ENCODE results near the gene H3-3A.
"Not testable (repeated sequence)": the region's sequence is repeated elsewhere in the genome, so short reads cannot be mapped to it uniquely, and the experiment has no call there.

Gene H3-3A

GRCh38 chr1:226076378-226076777 is 13.9 kb downstream of the H3-3A start:
- DNase-seq (ENCODE audit: insufficient read length, low spot score) (no peak), FAIRE-seq (no peak)
- TF ChIP-seq POLR2AphosphoS5 (IDR thresholded peaks at IDR 0.05; ENCODE audit: low read depth, low read length) (no peak), POU2F2 (IDR thresholded peaks at IDR 0.05; ENCODE audit: low read depth, low read length) (no peak), TAF1 (IDR thresholded peaks at IDR 0.05; ENCODE audit: low read depth, low read length) (no peak), PAX5 (IDR thresholded peaks at IDR 0.05; ENCODE audit: insufficient read depth, low read length, severe bottlenecking) (no peak), SPI1 (IDR thresholded peaks at IDR 0.05; ENCODE audit: low read depth, low read length) (no peak), POLR2A (IDR thresholded peaks at IDR 0.05; ENCODE audit: low read depth, low read length) (no peak)

- FAIRE-seq (no peak), DNase-seq (ENCODE audit: insufficient read length, low spot score) (no peak)
- no peak for TF ChIP-seq PAX5 (IDR thresholded peaks at IDR 0.05; ENCODE audit: insufficient read depth, low read length, severe bottlenecking)
- no peak for TF ChIP-seq TAF1 (IDR thresholded peaks at IDR 0.05; ENCODE audit: low read depth, low read length)
- TF ChIP-seq SPI1 (IDR thresholded peaks at IDR 0.05; ENCODE audit: low read depth, low read length): no peak
- no peak for TF ChIP-seq POU2F2 (IDR thresholded peaks at IDR 0.05; ENCODE audit: low read depth, low read length)
- no peak for TF ChIP-seq POLR2AphosphoS5 (IDR thresholded peaks at IDR 0.05; ENCODE audit: low read depth, low read length)
- no peak for TF ChIP-seq POLR2A (IDR thresholded peaks at IDR 0.05; ENCODE audit: low read depth, low read length)
Measured at GRCh38 chr1:226078374-226078773, 15.9 kb downstream of the H3-3A start.

DNA sequence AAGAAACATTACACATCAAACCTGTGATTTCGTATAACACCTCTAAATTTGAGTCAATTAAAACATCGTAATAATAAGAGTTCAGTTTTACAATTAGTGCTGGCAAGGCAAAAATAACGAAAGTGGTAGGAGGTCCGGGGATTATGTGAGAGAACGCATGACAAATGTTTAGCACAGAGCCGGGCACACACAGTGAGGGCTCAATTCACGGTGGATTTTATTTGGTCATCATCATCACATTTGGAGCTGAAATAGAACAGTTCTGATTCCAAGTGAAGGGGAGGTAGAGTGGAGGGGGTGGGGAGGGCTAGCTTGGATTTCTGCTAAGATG is 20.0 kb downstream of the H3-3A start:
- no peak for TF ChIP-seq TAF1 (IDR thresholded peaks at IDR 0.05; ENCODE audit: low read depth, low read length)
- no peak for TF ChIP-seq SPI1 (IDR thresholded peaks at IDR 0.05; ENCODE audit: low read depth, low read length)
- TF ChIP-seq POLR2A (IDR thresholded peaks at IDR 0.05; ENCODE audit: low read depth, low read length): no peak
- no peak for TF ChIP-seq POU2F2 (IDR thresholded peaks at IDR 0.05; ENCODE audit: low read depth, low read length)
- TF ChIP-seq PAX5 (IDR thresholded peaks at IDR 0.05; ENCODE audit: insufficient read depth, low read length, severe bottlenecking): no peak
- TF ChIP-seq POLR2AphosphoS5 (IDR thresholded peaks at IDR 0.05; ENCODE audit: low read depth, low read length): no peak
- FAIRE-seq (peak; percentile 52), DNase-seq (ENCODE audit: insufficient read length, low spot score) (no peak)

- no peak for TF ChIP-seq TAF1 (IDR thresholded peaks at IDR 0.05; ENCODE audit: low read depth, low read length)
- TF ChIP-seq SPI1 (IDR thresholded peaks at IDR 0.05; ENCODE audit: low read depth, low read length): no peak
- TF ChIP-seq POLR2AphosphoS5 (IDR thresholded peaks at IDR 0.05; ENCODE audit: low read depth, low read length): no peak
- TF ChIP-seq POU2F2 (IDR thresholded peaks at IDR 0.05; ENCODE audit: low read depth, low read length): no peak
- no peak for TF ChIP-seq PAX5 (IDR thresholded peaks at IDR 0.05; ENCODE audit: insufficient read depth, low read length, severe bottlenecking)
- TF ChIP-seq POLR2A (IDR thresholded peaks at IDR 0.05; ENCODE audit: low read depth, low read length): no peak
- FAIRE-seq: no peak
- no peak for DNase-seq (ENCODE audit: insufficient read length, low spot score)
Measured at GRCh38 chr1:226082959-226083301, 20.4 kb downstream of the H3-3A start.

DNA sequence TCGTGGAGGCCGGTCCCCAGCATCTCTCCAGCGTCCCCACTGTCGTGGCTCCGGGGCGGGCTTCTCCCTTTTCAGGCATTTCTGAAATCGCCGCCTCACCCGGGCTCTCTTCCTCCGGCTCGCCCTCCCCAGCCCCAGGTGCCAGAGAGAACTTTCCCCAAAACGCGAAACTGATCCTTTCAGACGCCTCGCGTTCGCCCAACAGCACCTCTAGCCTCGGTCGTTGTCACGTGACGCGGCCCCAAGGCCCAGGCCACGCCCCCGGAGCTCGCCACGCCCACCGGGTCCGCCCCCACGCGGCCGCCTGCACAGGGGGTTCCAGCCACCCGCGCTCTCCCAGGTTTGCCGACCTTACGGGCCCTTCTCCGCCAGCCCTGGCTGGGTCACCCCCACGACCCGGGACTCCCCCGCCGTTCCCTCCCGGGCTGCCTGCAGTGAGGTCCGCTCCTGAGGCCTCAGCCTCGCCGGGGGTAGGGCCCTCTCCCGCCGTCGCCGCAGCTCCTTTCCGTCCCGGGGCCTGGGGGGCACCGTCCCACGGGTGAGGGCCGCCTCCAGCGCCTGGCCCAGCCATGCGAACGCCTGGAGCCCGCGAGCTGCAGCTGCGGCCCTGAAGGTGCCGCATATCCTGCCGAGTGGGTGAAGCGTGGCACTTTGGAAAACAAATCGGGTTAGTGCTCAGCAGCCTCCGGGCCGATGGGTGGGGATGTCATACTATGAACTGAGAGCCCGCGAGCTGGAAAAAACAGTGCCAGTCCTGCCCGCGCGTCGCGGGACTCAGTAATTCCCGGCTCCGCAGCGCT is 21.0 kb downstream of the H3-3A start:
- FAIRE-seq (peak; percentile 96), DNase-seq (ENCODE audit: insufficient read length, low spot score) (peak; percentile 95)
- no peak for TF ChIP-seq POU2F2 (IDR thresholded peaks at IDR 0.05; ENCODE audit: low read depth, low read length)

- DNase-seq (ENCODE audit: insufficient read length, low spot score) (no peak), FAIRE-seq (no peak)
- 0 out of 2 replicates have a peak, but pooled peaks have one; percentile 21 for TF ChIP-seq SPI1 (IDR thresholded peaks at IDR 0.05; ENCODE audit: low read depth, low read length)
- no peak for TF ChIP-seq POLR2A (IDR thresholded peaks at IDR 0.05; ENCODE audit: low read depth, low read length)
Measured at GRCh38 chr1:226085675-226086285, 23.3 kb downstream of the H3-3A start.

- DNase-seq (ENCODE audit: insufficient read length, low spot score): no peak
- FAIRE-seq: no peak
- TF ChIP-seq POLR2A (IDR thresholded peaks at IDR 0.05; ENCODE audit: low read depth, low read length): no peak
- no peak for TF ChIP-seq POLR2AphosphoS5 (IDR thresholded peaks at IDR 0.05; ENCODE audit: low read depth, low read length)
- no peak for TF ChIP-seq POU2F2 (IDR thresholded peaks at IDR 0.05; ENCODE audit: low read depth, low read length)
- no peak for TF ChIP-seq PAX5 (IDR thresholded peaks at IDR 0.05; ENCODE audit: insufficient read depth, low read length, severe bottlenecking)
- no peak for TF ChIP-seq SPI1 (IDR thresholded peaks at IDR 0.05; ENCODE audit: low read depth, low read length)
- TF ChIP-seq TAF1 (IDR thresholded peaks at IDR 0.05; ENCODE audit: low read depth, low read length): no peak
Measured at GRCh38 chr1:226086776-226087175, 24.3 kb downstream of the H3-3A start.

GRCh38 chr1:226091461-226091860 is 28.9 kb downstream of the H3-3A start:
- no peak for DNase-seq (ENCODE audit: insufficient read length, low spot score)
- TF ChIP-seq SPI1 (IDR thresholded peaks at IDR 0.05; ENCODE audit: low read depth, low read length) (no peak), POLR2AphosphoS5 (IDR thresholded peaks at IDR 0.05; ENCODE audit: low read depth, low read length) (no peak), POU2F2 (IDR thresholded peaks at IDR 0.05; ENCODE audit: low read depth, low read length) (no peak), POLR2A (IDR thresholded peaks at IDR 0.05; ENCODE audit: low read depth, low read length) (no peak), TAF1 (IDR thresholded peaks at IDR 0.05; ENCODE audit: low read depth, low read length) (no peak), PAX5 (IDR thresholded peaks at IDR 0.05; ENCODE audit: insufficient read depth, low read length, severe bottlenecking) (no peak)
- FAIRE-seq: no peak

- not testable (repeated sequence) for DNase-seq (ENCODE audit: insufficient read length, low spot score); FAIRE-seq
Measured at GRCh38 chr1:226092048-226092820, 29.7 kb downstream of the H3-3A start.

DNA sequence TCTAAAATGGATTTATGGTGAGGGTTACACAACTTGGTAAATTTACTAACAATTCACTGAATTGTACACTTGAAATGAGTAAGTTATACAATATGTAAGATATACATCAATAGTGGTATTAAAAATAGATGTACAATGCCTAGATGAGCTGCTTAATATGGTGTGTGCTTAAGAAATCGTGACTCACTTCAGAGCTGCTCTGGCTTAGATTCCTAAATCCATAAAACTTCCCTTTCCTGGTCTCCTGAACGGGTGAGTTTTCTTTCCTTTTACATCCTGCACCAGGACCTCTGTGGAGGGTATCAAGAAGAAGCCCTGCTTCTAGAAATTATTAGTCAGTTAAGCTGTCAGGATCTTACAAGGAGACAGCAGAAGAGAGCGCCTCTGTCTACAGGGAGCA is 30.4 kb downstream of the H3-3A start:
- DNase-seq (ENCODE audit: insufficient read length, low spot score): no peak
- FAIRE-seq: no peak
- no peak for TF ChIP-seq POLR2A (IDR thresholded peaks at IDR 0.05; ENCODE audit: low read depth, low read length)
- no peak for TF ChIP-seq PAX5 (IDR thresholded peaks at IDR 0.05; ENCODE audit: insufficient read depth, low read length, severe bottlenecking)
- no peak for TF ChIP-seq POU2F2 (IDR thresholded peaks at IDR 0.05; ENCODE audit: low read depth, low read length)
- TF ChIP-seq TAF1 (IDR thresholded peaks at IDR 0.05; ENCODE audit: low read depth, low read length): no peak
- no peak for TF ChIP-seq POLR2AphosphoS5 (IDR thresholded peaks at IDR 0.05; ENCODE audit: low read depth, low read length)
- TF ChIP-seq SPI1 (IDR thresholded peaks at IDR 0.05; ENCODE audit: low read depth, low read length): no peak
